Eye (tissue), 1 donor: ENCODE data around the gene TRDN.
"Not testable (repeated sequence)": the region's sequence is repeated elsewhere in the genome, so short reads cannot be mapped to it uniquely, and the experiment has no call there.

Experiments
- DNase-seq: peaks from one replicate; pipeline ENCODE4 v3.0.0-alpha.2; 2015

Gene TRDN

DNA sequence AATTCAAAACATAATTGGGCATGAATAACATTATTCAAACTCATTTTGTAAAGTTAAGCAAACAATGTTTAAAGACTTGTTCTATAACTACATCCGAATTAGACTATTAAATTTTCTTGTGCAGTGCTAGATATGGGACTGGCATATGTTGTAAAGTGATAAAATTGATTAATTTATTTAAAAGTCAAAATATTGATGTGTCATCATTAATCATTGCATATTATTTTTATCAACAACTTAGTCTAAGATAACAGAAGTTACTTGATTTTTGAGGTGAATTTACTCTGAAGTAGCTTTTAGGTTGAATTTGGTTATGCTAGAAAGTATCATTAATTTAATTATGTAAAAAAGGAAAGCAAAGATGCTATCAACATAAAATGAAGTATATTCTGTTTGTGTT lies 396.1 kb downstream of the TRDN start:
- DNase-seq, result no peak

DNA sequence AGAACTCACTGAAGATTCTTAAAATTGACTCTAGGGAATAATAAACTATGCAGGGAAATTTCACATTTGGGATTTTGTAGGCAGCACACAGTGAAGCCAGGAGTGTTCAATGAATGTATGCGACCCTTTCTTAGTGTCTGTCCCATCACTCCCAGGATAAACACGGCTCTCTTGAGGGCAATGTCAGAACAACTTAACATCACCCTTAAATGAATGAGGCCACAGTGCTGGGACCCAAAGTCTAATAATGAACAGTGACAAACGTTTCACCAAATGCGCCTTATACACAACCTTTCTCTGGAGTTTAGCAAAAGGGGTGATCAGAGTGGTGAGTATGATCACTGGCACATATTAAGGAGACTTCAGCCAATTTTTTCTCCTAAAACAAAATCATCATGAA lies 403.4 kb downstream of the TRDN start:
- peak; percentile 92 for DNase-seq

DNA sequence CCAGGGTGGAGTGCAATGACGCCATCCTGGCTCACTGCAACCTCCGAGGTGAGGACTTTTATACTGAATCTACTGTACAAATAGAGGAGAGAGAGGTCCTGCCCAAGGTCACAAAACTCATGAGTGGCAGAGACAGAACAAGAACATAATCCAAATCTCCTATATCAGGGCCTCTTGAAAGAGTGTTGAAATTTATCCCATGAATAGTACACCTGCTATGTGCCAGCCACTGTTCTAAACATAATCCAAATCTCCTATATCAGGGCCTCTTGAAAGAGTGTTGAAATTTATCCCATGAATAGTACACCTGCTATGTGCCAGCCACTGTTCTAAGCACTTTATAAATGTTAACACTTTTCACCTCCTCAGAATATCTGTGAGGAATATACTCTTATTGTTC lies 409.0 kb downstream of the TRDN start:
- not testable (repeated sequence) for DNase-seq

DNA sequence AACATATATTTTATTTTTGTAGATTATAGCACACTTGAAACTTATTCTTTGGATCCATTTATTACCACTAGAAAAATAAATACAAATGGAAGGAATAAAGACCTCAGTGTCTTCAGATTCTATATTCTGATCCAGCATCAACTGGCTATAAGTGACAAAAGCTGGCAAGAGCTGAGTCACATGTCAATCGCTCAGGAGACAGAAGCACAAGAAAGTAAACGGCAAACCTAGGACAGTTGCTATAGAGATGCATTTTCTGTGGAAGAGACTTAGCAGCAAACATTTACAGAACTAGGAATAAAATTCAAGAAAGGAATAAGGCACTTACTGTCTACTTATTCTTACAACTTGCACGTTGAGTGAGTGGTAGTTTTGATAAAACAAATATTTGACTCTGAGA lies 410.4 kb downstream of the TRDN start:
- no peak for DNase-seq

DNA sequence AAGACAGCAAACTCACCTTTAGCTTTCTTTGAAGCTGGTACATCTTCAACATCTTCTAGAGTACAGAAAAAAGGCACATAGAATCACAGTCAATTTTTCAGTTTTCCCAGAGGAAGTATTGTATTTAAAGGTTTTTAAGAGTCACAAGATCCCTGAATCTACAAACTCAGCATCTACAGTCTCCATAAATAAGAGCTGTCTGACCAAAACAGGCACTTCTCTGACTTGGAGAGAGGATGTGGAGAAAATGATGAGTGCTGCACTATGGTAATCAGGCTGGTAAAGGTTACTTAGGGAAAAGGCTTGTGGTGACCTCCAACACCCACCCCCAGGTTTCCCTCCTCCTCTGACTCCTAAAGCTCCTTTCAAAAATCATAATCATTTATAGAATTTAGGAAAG lies 412.7 kb downstream of the TRDN start:
- DNase-seq, result no peak

DNA sequence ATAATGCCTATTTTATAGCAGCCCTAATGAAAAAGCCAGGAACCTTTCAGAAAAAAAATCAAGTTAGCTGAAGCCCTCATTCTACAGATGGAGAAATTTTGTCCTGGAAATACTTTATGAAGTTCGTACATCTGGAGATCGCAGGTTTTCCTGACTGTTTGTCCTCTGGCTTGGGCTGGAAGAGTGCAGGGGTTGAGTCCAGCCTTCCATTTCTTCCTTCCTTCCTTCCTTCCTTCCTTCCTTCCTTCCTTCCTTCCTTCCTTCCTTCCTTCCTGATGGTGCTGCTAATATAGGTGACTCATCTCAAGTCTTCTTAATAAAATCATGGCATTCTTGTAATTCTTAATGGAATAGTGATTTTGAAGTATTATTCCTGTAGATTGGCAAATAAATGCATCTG lies 413.3 kb downstream of the TRDN start:
- DNase-seq, result no peak

DNA sequence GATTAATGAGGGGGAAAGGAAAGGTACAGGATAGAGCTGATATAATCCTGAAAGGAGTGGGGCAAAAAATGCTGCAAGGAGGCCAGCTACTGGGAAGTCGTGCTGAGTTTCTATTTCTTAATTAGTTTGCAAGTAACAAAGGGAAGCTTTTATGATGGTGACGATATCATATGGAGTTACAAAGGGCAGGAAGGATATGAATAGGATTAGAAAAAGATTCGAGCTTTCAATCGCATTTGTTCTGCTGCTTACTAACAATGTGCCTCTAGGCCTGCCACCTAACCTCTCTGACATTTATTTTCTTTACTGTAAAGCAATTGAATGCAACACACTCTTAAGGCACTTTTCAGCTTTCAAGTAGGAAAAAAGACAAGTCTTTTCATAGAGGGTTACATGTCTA lies 421.5 kb downstream of the TRDN start:
- peak; percentile 21 for DNase-seq

DNA sequence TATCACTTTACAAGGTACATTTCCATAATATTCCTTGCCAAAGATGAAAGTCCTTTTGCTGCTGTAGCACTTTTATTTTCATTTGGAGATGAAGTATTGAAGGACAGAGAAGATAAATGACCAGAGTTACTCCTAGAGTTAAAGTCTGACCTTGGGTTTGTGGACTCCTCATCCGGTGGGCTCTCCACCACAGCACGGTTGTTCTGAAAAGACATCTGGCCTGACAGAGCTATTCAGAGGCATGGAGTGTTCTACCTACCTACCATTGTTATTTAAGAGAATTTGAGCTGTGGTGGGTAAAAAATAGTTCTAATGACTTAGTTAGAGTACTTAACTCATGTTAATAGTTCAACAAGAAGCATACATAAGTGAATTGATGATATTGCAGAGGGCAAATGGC lies 422.3 kb downstream of the TRDN start:
- DNase-seq, result no peak

DNA sequence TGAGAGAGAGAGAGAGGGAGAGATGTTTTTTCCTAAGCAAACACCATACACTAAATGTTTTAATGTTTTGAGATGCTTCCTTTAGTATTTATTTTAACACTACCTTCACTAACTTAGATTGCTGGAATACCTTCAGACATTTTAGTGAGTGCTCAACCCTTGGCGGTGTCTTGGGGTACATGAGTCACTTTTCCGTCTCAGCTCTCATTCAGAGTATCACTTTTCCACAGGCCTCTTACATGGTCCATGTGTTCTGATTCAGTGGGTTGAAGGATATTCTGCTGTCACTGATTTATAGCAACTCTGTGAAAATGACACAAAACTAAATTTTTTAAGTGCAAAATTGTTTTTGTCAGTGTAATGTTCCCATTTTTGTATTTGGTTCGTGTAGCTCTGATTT lies 422.8 kb downstream of the TRDN start:
- no peak for DNase-seq

DNA sequence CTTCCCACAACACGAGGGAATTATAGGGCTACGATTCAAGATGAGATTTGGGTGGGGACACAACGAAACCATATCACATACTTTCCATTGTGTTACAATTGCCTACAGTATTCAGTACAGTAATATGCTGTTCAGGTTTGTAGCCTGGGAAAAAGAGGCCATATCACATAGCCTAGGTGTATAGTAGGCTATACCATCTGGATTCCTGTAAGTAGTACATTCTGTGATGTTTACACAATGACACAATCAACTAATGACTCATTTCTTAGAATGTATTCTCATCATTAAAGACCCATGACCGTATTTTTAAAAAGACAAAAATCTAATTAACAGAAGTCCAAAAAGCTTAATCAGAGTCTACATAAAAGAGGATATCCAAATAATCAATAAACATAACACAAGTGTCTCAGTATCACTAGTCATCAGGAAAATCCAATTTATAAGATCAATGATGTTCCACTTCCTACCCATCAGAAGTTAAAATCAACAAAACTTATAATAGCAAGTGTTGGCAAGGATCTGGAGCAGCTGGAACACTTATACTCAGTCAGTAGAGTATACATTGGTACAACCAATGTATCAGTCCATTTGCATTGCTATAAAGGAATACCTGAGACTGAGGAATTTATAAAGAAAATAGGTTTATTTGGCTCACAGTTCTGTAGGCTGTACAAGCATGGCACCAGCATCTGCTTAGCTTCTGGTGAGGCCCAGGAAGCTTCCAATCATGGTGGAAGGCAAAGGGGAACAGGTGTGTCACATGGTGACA lies 424.8 kb downstream of the TRDN start:
- DNase-seq, result no peak

DNA sequence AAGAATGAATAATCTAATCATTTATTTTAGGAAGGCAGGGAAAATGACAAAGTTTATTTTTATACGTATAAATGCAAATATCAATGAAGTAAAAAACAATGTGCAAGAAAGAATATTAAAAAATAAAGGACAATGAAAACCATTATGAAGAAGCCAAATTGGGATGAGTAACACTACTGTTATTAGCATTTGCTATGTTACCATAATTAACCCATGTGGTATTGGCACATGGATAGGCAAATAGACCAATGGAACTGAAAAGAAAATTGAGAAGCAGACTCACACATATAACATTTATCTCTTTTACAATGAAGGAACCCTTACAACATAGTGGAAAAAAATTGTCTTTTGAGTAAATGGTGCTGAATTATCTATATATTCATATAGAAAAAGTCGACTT lies 426.1 kb downstream of the TRDN start:
- no peak for DNase-seq

DNA sequence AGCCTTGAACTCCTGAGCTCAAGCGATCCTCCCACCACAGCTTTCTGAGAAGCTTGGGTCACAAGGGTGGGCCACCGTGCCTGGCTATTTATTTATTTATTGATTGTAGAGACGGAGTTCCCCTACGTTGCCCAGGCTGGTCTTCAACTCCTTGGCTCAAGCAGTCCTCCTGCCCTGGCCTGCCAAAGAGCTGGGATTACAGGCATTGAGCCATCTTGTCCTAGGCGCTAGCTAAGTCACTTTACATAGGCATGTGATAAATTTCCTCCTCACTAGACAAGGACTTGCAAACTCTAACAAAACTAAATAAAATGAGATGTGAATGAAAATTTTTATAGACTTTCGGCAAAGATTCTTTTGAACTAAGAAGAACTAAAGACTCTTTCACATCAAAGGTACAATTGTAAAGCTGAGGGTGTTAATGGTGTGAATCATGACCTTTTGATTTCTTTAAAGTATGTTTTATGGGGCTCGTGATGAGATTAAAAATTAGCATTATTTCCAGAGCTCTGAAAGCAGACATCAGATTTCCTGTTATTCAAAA lies 428.7 kb downstream of the TRDN start:
- DNase-seq, result no peak

DNA sequence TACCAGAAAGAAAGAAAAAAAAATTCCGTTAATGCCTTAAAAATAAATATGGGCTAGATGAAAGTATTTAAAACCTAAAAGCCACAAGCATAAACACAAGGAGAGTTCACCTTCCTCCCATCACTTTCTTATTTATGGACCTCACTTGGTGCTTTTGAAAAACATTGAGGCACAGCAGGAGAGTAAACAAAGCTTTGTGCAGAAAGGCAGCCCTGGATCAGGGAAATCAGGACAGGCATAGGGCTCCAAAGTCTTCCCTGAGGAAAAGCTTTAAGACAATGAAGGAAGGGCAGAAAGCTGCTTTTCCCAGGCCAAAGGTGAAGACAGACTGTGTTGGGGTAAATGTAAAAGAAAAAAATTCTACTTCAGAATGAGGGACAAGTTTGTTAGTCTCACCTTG lies 432.8 kb downstream of the TRDN start:
- no peak for DNase-seq

DNA sequence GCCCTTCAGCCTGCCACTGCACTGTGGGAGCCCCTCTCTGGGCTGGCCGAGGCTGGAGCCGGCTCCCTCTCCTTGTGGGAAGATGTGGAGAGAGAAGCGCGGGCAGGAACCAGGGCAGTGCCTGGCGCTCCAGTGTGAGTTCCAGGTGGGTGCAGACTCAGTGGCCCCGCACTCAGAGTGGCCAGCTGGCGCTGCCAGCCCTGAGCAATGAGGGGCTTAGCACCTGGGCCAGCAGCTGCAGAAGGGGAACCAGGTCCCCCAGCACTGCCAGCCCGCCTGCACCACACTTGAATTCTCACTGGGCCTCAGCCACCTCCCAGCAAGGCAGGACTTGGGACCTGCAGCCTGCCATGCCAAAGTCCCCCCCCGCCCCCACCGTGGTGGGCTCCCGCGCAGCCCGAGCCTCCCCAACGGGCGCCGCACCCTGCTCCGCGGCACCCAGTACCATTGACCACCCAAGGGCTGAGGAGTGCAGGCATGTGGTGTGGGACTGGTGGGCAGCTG lies 434.8 kb downstream of the TRDN start:
- DNase-seq, result no peak

DNA sequence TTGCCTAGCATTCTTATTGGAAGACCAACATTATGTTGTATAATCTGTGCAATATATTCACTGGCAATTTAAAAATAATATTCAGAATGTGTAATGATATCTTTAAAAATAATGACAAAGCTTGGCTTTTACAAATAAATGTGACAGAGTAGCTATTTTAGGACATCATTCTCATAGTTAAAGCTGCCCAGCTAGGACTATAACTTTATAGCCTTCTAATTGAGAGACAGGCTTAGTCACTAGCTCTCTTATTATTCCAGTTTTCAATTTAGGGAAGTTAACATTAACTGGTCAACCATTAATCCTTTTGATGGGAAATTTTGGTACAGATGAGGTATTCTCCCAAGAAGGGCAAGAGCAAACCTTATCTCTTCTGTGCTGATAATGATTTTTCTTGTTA lies 443.5 kb downstream of the TRDN start:
- DNase-seq, result no peak

DNA sequence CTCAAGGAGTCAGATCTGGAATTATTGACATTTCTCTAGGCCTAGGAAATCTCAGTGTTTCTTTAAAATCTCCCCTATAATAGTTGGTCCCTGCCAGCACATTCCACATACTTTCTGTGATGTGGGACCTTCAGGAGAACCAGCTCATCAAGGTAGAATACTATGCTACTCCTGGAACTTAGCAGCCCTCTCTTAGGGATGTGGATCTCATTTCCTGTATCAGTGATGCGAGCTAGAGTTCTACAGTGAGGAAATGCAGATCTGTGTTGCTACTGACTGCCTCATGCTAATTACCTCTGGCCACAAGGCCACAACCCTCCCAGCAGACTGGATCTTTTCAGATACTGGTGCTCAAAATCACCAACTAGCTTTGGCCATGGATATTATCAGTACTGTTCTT lies 446.9 kb downstream of the TRDN start:
- no peak for DNase-seq

DNA sequence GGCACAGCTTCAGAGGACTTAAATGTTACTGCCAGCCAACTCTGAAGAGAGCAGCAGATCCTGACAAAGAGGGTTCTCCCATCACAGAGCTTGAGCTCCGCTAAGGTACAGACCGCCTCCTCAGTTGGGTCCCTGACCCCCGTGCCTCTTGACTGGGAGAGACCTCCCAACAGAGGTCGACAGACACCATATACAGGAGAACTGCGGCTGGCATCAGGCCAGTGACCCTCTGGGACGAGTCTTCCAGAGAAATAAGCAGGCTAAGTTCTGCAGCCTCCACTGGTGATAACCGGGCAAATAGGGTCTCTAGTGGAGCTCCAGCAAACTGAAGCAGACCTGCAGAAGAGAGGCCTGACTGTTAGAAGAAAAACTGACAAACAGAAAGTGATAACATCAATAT lies 453.8 kb downstream of the TRDN start:
- no peak for DNase-seq

DNA sequence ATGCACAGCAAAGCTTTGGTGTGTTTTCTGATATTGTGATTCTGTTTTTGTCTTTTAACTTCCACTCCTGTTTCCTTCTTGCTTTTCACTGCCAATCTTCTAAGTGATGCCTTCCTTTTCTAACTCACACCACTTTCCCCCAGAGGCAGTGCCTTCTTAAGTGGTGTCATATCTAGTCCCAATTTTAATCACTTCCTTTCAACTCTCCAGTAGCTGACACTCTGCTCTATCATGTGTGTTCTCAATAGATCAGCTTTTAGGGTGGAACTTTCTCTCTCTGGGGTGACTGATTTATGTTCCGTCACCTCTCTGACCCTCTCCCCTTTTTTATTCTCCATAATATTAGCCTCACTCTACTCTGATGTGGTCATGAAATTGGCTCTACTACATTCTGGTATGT lies 460.0 kb downstream of the TRDN start:
- DNase-seq, result no peak

DNA sequence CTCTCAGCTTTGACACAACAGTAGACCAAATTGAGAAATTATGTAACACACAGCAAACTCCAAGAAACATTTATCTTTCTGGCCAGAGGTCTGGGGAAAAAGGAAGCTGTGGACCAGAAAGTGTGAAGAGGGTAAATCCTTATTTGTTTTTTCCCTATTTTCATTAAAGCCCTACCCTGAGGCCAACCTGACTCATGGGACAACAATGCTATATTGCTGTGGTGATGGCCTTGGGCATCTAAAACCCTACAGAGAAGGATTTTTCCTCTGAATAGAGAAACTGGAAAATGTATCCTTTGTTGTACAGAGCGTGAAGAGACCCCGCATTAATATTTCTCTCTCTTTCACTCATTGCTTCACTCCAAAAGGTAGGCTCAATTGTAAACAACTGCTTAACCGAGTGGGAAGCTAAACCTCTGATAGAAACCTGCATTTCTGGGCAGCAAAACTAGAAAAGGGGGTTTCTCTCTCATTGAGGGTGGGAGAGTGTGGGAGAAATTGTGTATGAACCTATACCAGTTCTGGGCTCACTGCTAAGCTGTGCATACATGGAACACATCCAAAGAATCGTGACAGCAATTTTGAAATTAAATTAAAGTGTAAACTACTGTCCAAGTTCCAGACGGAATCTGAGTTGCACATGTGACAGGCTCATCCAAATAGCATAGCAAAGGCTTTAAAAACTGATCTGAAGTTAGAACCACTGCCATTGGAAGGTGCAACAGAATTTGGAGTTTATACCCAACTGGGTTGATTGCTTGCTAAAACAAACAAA lies 465.2 kb downstream of the TRDN start:
- no peak for DNase-seq

DNA sequence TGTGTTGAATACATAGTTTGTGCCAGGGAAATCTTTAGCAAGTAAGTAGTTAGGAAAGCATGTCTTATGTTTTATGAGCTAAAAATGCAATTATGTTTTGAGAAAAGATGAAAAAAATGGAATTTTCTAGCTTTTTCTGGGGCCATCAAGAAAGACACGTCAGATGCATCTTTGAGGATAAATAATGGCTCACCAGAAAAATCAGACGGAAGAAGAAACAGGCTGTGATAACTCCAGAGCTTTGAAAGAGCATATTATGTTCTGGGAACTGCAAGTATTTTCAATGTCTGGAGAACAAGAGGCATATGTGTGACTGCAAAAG lies 467.0 kb downstream of the TRDN start:
- no peak for DNase-seq

DNA sequence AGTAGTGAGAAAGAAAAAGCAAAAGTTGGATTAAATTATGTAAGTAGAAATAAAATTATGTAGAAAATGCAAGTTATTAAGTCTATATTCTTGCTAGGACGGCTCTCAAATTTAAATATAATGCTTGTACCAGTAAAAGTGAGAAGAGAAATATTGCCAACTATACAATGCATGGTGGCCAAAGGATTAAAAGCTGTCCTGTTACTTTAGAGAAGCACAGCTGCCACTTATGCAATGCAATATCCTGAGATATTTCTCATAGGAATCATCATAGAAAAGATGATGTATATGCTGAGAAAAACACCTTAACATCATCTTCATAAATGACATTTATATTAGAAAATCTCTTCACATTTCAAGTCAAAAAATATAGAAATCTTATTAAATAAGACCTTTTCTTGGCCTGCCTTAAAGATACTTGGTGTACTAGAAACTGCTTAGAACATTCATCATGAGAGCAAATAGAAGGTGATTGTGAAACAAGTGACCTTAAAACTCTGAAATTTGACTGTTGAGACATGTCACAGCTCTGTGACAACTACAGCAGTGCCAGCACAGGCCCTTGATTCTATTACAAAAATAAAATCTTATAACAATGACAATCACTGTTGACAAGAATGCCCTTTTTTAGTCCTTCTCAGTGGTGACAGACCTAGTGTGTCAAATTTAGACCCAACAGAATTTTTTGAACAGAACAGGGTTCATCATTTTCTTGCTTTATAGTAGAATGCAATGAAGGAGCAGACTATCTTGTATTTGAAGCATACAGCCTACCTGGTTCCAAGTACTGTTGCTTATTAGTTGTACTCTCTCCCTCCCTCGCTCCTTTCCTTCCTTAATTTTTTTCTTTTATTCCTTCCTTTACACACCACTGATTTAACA lies 467.6 kb downstream of the TRDN start:
- DNase-seq, result no peak

DNA sequence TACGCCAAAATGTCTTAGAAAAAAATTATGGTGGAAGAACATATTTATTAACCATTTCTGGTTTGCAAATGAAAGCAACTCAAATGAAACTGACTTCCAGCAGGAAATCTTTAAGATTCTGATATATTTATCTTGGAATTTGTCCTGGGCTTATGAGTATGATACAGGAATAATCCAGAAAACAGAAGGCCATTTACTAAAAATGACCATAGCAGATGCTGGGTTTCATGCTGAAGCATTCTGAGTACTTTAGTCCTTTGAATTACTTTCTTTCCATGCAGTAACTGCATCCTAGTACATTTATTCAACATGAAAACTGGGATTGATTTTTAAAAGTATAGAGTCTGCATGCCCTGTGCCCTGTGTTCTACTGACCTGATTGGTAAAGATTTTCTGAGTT lies 468.3 kb downstream of the TRDN start:
- DNase-seq, result no peak
